ENCODE results near the gene ZMYND8.
"Not testable (repeated sequence)": the region's sequence is repeated elsewhere in the genome, so short reads cannot be mapped to it uniquely, and the experiment has no call there.

Gene ZMYND8

GRCh38 chr20:47292581-47292980, 63.9 kb downstream of the ZMYND8 start:
- DNase-seq (ENCODE audit: insufficient read length, low spot score) (no peak), FAIRE-seq (no peak)
- TF ChIP-seq POLR2A (IDR thresholded peaks at IDR 0.05; ENCODE audit: low read depth, low read length): no peak

DNA sequence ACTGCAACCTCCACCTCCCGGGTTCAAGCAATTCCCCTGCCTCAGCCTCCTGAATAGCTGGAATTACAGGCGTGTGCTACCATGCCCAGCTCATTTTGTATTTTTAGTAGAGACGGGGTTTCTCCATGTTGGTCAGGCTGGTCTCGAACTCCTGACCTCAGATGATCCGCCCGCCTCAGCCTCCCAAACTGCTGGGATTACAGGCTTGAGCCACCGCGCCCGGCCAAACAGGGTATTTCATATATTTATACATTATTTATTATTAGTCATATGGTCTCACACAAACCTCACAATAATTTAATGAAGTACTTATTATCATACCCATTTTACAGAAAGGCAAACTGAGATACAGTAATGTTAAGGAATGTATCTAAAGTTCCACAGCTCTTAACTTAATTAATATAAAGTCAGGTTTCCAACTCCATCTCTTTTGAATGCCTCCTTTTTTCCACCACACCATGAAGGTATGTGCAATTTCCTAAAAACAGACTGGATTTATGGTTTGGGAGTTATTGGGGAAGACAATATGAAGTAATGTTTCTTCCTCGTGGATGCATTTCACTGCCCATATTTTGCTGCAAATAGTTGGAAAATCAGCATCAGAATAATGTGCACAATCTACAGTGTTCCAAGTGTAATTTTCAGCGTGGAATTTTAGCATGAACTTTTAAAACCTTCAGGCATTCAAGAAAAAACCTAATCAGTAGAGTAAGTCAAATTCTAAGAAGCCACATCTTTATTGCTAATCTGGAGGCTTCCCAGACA, 65.7 kb downstream of the ZMYND8 start:
- no peak for FAIRE-seq
- TF ChIP-seq POLR2A (IDR thresholded peaks at IDR 0.05; ENCODE audit: low read depth, low read length): no peak
- DNase-seq (ENCODE audit: insufficient read length, low spot score): no peak

DNA sequence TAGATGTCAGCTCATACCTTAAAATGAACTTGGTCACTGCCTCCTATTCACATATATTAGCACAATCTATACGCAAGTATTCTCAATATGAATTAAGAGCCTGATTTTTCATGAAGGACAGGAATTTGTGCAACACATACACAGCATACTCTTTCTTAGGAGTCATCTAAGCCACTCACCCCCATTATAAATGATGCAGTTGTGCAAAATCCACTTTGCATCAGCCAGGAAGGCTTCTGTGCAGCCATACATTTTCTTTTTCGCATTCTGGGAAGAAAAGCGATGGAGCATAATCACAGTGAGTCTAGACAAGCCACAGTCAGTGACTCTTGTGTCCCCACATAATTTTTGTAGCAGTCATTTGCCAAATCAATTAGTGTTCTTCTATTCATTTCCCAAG, 66.5 kb downstream of the ZMYND8 start:
- FAIRE-seq (no peak), DNase-seq (ENCODE audit: insufficient read length, low spot score) (no peak)
- TF ChIP-seq POLR2A (IDR thresholded peaks at IDR 0.05; ENCODE audit: low read depth, low read length): no peak

DNA sequence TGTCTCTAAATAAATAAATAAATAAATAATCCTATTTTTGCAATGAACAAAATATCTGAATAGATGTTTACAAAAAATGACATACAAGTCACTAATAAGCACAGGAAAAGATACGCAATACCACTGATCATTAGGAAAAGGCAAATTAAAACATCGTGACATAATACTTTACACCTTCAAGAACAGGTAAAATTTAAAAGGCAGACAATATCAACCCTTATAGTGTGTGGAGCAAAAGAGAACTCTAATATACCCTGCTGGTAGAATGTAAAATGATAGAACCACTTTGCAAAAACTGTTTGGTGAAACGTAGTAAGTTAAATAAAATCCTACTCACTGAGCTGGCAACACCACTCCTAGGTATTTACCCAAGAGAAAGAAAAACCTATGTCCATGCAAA, 67.4 kb downstream of the ZMYND8 start:
- no peak for DNase-seq (ENCODE audit: insufficient read length, low spot score)
- no peak for TF ChIP-seq POLR2A (IDR thresholded peaks at IDR 0.05; ENCODE audit: low read depth, low read length)
- no peak for FAIRE-seq

GRCh38 chr20:47288530-47288929, 68.0 kb downstream of the ZMYND8 start:
- FAIRE-seq; DNase-seq (ENCODE audit: insufficient read length, low spot score): not testable (repeated sequence)

GRCh38 chr20:47287609-47288144, 68.8 kb downstream of the ZMYND8 start:
- FAIRE-seq: no peak
- TF ChIP-seq POLR2A (IDR thresholded peaks at IDR 0.05; ENCODE audit: low read depth, low read length): no peak
- no peak for DNase-seq (ENCODE audit: insufficient read length, low spot score)

DNA sequence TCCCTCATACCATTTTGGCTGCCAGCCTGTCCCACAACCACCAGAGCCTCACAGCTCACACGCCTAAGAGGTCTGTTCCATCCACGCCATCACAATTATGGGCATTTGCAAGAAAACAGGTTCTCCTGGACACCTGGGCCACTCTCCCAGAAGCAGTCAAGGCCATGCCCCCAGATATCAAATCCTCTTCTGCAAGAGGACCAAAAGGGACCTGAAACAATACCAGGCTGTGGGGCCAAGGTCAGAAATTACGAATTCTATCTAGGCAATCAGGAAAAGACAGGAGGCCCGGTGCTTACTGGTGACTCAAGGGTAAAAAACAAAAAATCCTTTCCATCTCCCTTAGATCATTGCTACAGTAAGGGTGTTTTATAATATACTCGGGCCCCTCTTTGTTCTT, 69.8 kb downstream of the ZMYND8 start:
- no peak for TF ChIP-seq POLR2A (IDR thresholded peaks at IDR 0.05; ENCODE audit: low read depth, low read length)
- no peak for DNase-seq (ENCODE audit: insufficient read length, low spot score)
- no peak for FAIRE-seq

DNA sequence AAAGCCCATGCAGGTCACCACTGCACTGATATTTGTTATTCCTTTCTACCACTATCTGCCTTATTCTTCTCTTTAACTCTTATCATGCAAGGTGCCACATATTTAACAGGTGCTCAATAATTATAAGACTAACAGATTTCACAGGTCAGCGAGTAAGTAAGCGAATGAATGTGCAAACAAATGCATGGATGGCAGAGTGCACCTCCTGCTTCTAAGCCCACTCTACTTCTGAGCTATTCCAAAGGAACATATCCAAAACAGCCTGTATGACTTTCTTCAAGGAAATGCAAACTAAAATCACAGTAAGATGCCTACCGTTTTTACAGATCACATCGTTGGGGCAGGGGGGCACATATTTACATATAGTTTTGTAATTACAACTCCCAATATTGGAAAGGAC, 71.3 kb downstream of the ZMYND8 start:
- DNase-seq (ENCODE audit: insufficient read length, low spot score) (no peak), FAIRE-seq (no peak)
- TF ChIP-seq POLR2A (IDR thresholded peaks at IDR 0.05; ENCODE audit: low read depth, low read length): no peak

DNA sequence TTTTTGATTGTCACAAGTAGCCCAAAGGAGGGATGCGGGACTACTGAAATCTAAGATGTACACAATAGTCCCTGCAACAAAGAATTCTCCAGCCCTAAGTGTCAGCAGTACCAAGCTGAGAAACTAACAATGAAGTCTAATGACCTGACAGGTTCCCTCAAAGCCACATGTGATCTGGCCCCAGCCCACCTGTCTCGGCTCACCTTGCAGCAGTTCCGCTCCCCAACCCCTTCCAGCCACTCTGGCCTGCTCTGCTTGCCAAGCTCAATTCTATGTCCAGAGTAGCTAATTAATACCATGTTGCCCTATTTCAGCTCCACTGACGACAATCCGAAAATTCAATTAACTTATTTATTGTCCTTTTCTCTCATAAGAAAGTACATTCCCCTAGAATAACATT, 72.1 kb downstream of the ZMYND8 start:
- no peak for DNase-seq (ENCODE audit: insufficient read length, low spot score)
- no peak for TF ChIP-seq POLR2A (IDR thresholded peaks at IDR 0.05; ENCODE audit: low read depth, low read length)
- no peak for FAIRE-seq

GRCh38 chr20:47283411-47283810, 73.1 kb downstream of the ZMYND8 start:
- no peak for DNase-seq (ENCODE audit: insufficient read length, low spot score)
- no peak for TF ChIP-seq POLR2A (IDR thresholded peaks at IDR 0.05; ENCODE audit: low read depth, low read length)
- FAIRE-seq: no peak

GRCh38 chr20:47282864-47283263, 73.6 kb downstream of the ZMYND8 start:
- no peak for FAIRE-seq
- DNase-seq (ENCODE audit: insufficient read length, low spot score): no peak
- no peak for TF ChIP-seq POLR2A (IDR thresholded peaks at IDR 0.05; ENCODE audit: low read depth, low read length)

DNA sequence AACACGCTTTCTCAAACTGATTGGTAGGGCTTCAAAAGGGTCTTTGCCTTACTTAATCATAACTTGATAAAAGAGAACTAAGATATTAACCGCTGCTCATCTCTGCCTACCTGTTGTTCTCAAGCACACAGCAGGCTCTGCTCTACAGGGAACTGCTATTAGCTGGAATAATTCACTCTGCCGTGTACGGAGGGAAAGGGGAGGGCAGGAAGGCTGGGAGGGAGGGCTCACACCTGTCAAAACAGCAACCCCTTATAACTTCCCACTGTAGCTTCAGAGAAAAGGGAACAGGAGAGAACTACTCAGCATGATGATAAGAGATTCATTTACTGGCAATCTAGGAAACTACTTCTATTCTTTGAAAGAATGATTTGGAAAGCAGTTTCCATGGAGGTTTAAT, 75.1 kb downstream of the ZMYND8 start:
- TF ChIP-seq POLR2A (IDR thresholded peaks at IDR 0.05; ENCODE audit: low read depth, low read length): no peak
- FAIRE-seq (no peak), DNase-seq (ENCODE audit: insufficient read length, low spot score) (no peak)

GRCh38 chr20:47280668-47281067, 75.8 kb downstream of the ZMYND8 start:
- FAIRE-seq: no peak
- TF ChIP-seq POLR2A (IDR thresholded peaks at IDR 0.05; ENCODE audit: low read depth, low read length): no peak
- DNase-seq (ENCODE audit: insufficient read length, low spot score): no peak

- FAIRE-seq: no peak
- DNase-seq (ENCODE audit: insufficient read length, low spot score): no peak
- TF ChIP-seq POLR2A (IDR thresholded peaks at IDR 0.05; ENCODE audit: low read depth, low read length): no peak
These were observed 76.3 kb downstream of the ZMYND8 start for GRCh38 chr20:47280228-47280627.

DNA sequence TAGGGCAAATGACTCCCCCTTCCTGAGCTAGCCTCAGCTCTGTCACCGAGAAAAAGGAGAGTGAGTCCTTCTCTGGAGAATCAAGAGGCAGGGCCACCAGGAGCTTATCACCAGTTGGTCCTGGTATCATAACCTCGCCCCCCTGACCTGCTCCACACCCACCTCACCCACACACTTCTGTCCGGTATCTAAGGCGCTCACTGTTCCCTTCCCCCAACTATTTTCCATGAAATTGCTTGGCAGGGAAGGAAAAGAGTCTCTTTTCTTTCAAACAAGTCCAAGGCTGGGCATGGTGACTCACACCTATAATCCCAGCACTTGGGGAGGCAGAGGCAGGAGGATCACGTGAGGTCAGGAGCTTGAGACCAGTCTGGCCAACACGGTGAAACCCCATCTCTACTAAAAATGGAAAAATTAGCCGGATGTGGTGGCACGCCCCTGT, 77.6 kb downstream of the ZMYND8 start:
- DNase-seq (ENCODE audit: insufficient read length, low spot score): no peak
- no peak for FAIRE-seq
- no peak for TF ChIP-seq POLR2A (IDR thresholded peaks at IDR 0.05; ENCODE audit: low read depth, low read length)

DNA sequence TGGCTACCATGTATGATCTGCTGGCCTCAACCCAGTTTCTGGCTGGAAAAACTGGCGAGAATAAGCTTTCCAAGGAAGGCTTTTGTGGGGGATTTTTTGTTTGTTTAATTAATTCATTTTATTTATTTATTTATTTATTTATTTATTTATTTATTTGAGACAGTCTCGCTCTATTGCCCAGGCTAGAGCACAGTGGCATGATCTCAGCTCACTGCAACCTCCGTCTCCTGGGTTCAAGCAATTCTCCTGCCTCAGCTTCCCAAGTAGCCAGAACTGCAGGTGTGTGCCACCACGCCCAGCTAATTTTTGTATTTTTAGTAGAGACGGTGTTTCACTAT, 79.0 kb downstream of the ZMYND8 start:
- DNase-seq (ENCODE audit: insufficient read length, low spot score); FAIRE-seq: not testable (repeated sequence)

Measured in H54 (cell line).